Stimulated activated CD4-positive, alpha-beta T cell treated with anti-CD3 and anti-CD28 coated beads, Interleukin-4, amount 100 ng/mL, for 4 hours (primary cell): Measurements from ENCODE around the gene RUNX2.
"Not testable (repeated sequence)": the region's sequence is repeated elsewhere in the genome, so short reads cannot be mapped to it uniquely, and the experiment has no call there.

Source experiments
- DNase-seq, 2 experiments: peaks; one replicate each; pipeline ENCODE4 v3.0.0-alpha.2; 2020

Gene RUNX2

DNA sequence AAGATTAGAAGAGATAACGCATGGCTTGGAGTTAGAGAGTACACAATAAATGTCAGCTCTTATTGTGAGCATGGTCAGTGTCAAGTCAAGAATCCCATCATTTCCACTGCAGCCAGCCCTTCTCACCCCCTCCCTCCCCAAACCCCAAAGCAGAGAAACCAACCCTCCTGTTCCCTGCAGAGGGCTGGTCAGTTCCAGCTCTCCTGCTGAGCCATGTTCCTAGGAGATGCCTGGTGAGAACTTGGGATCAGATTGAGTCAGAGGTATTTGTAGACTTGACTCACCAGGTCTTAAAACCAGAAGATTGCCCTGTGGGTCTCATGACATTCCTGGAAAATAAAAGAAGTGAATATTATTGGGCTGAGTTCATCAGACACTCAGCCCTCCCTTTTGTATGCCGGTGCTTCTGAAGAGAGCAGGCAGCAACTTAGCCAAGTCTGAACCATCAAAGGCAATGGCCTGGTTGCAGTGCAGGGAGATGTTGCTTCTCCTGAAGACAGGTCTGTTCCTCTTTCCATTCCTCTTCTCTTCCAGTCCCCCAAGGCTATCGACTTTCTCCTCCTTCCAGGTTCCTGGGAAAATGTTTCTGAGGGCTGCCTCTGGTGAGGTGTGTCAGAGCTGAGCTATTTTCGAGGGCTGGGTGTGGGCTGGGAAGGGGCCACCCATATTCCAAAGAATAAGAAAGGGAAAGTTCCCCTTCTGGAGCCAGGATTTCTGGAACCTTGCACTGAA is 327.8 kb downstream of the RUNX2 start:
- DNase-seq, result no peak

DNA sequence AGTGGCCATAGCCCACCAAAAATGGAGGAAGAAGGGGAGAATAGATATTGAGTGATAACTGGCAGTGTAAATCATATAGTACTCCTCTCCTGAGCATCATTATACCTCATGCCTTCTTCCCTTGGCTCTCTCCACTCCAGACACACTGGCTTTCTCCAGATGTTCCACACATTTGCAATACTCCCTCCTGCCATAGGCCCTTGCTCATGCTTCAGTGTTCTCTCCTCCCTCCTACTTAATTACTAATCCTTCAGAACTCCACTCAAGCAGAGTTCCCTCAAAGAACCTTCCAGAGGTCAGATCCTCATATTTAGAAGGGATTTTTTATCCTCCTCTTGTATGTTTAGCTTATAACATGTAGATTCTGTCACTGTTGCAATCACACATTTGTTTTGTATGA is 329.1 kb downstream of the RUNX2 start:
- DNase-seq, result no peak

DNA sequence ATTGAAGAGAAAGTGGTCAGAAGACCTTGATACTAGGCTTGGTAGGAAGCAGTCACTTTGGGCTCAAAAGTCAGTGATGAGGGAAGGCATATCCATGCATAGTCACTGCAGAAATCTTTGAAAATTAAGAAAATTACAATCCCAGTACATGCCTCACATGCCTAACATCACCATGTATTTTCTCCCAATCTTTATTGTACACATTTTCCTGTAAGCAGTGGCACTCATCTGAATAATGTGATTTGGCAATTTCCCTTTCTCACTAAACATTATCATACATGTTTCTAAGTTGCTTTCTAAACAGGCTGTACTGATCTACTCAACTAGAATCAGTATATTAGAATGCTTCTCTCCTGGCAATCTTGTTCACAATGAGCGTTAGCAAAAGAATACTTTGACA is 330.3 kb downstream of the RUNX2 start:
- DNase-seq, result no peak

DNA sequence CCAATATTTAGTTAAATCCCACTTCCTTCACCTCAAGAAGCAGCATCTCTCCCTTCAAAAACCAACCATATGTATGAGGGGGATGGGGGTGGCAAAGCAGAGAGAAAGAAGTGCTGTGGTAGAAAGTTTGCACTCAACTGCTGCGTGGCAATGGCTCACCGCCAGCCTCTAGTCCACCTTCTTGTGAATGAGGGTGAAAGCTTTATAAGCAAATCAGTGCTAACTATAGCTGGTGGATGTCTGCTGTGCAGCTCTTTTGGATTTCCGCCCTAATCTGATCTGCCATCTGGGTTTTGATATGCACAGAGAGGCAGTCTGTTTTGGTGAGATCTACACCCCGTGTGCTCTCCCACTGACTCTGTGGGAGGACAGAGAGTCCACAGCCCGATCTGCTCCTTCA is 330.8 kb downstream of the RUNX2 start:
- DNase-seq, result no peak

DNA sequence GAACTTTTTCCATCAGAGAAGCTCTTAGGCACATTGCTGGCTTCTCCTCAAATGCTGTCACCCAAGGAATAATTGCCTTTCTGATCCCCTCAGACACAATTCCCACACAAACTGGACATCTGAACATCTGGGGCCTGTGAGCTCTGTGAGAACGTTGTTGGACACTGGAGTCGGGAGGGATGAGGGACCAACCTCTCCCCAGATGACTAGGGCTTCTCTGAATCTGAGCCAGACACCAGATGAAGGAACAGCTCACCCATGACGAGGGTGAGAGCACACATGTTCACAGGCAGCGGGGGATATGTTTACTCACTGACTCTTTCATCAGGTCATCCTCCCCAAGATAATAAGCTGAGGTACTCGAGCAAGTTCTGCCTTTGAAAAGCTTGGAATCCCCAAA is 333.5 kb downstream of the RUNX2 start:
- no peak for DNase-seq

DNA sequence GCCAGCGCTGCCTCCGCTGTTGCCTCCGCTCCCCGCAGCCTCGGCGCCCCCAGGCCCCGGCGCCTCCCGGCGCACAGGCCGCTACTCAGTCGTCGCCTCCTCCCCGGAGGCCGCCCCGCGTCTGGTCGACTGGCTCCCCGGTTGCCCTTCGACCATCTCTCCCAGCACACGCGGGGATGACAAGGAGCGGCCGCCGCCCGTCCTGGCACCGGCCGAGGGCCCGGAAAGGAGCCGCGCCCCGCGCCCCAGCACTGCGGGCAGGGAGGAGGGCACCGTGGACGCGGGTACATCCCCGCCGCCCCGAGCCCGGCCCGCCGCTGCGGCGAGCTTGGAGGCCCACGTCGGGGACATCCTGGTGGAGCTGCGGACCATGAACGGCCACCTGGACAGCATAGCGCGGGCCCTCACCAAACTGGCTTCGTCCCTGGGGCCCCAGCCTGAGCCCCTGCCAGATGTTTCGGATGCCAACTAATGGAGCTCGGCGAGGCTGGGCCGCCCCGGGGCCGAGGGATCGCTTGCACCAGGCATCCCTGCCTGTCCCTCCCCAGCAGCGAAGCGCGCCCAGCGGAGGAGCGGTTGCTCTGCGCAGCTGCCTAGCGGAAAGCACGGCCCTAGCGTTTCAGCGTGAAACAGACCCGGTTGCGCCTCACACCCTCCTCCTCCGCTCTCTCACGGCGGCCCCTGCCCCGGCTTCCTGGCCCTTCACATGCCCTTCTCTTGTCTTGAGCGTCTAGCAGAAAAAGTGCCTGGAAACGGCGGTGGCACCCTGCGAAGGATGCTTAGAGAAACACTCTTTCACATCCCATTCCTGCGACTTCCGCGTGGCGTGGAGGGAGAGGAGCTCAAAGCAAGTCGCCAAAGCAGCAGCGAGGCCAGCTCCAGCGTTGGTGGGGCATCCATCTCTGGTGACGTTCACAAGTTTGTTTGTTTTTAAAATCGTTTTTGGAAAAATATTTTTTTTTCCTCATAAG is 335.4 kb downstream of the RUNX2 start:
- DNase-seq, result peak; percentile 25 to 49

DNA sequence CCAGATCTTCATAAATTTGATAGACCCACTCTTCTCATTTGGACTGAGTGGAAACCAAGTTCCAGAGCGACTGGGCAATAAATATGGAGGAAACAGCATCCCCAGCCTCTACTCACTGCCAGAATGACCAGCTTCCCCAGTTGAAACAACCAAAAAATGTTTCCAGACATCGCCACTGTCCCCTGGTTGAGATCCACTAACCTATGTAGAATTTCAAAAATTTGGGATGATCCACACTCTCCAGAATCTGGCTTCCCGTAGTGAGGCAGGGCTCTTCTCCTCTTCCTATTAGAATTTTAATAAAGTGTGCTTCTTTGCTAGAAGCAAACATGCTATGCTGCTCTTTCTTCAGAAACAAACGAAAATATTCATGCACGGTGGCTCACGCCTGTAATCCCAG is 336.6 kb downstream of the RUNX2 start:
- no peak for DNase-seq

DNA sequence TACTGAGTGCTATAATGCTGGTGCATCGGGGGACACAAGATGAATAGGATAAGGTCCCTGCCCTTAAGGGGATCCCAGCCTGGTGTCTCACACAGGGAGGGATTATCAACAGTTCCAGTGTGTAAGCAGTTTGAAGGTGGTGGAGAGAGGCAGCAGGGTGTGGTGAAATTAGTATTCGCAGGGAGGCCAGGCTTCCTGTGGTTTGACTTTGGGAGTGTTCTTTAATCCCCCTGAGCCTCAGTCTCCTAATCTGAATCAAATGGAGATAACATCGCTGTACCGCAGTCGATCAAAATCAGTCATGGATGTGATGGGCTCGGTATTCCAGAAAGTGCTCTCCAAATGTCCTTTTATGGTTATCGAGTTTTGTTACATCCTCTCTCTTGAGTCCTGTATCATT is 337.7 kb downstream of the RUNX2 start:
- no peak for DNase-seq

DNA sequence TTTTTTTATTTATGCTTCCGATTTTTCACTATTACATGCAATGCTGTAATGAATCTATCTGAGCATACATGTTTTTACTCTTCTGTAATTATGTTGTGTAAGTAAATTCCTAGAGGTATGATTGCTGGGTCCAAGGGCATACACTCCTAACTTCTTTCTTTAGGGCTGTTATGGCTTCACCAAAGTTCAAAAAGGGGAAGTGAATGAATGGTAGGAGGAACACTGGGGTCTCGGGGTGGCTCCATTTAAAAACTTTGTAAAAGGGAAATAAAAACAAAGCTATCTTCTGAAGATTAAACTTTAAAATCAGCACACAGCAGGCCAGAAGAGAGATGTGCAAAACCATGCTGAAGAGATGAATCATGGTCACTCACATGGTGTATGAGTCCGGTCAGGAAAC is 338.7 kb downstream of the RUNX2 start:
- no peak for DNase-seq

DNA sequence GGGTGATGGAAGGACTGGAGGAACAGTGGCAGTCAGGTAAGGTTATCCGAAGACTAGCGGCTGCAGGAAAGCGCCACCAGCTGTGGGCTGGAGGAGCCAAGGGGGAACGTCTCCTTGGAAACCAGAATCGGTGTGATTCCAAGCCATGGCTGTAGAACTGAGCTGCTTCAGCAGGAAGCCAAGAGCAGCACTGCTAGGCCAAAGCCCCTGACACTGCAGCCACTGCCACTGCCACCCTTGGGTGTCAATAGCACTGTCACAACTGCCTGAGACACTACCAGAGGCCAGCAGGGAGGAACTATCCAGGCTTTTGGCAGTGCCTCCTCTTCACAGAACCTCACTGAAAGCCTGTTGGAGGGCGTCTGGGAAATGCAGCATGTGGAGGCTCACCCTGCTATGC is 339.2 kb downstream of the RUNX2 start:
- no peak for DNase-seq

DNA sequence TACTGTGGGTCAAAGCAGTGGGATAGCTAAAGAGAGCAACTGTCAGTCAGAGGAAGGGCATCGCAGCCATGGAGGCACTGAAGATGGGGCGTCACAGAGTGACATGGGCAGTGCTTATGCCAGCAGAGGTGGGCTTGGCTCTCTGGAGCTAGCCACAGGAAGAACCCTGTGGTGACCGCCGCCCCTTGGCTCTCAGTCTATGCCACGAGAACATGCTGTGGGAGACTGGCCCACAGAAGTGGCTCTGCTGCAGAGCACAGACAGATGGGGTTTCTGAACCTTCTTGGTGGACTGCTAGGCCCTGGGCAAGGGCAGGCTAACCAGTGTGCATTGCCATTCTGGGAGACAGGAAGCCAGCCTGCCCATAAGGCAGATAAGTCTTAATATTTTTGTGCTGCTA is 339.6 kb downstream of the RUNX2 start:
- DNase-seq, result no peak

DNA sequence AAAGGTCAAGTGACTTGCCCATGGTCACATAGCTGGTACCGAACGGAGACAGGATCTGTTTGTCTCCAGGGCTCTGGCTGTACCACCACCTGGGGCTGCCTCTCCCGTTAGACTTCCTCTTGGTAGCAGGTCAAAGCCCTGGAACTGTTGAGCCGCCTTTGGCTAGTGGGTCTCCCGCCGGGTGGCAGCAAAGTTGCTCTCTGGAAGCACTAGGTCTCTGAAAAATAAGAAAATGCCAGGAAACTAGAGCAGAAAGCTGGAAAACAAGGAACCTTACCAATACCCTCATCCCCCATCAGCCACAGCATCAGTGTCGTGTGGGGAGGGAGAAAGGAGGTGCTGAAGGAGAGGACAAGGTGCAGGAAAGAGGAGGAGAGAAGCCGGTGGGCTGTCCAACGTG is 340.6 kb downstream of the RUNX2 start:
- no peak for DNase-seq

DNA sequence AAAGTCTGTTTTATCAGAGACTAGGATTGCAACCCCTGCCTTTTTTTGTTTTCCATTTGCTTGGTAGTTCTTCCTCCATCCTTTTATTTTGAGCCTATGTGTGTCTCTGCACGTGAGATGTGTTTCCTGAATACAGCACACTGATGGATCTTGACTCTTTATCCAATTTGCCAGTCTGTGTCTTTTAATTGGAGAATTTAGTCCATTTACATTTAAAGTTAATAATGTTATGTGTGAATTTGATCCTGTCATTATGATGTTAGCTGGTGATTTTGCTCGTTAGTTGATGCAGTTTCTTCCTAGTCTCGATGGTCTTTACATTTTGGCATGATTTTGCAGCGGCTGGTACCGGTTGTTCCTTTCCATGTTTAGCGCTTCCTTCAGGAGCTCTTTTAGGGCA is 345.0 kb downstream of the RUNX2 start:
- DNase-seq, result not testable (repeated sequence)

DNA sequence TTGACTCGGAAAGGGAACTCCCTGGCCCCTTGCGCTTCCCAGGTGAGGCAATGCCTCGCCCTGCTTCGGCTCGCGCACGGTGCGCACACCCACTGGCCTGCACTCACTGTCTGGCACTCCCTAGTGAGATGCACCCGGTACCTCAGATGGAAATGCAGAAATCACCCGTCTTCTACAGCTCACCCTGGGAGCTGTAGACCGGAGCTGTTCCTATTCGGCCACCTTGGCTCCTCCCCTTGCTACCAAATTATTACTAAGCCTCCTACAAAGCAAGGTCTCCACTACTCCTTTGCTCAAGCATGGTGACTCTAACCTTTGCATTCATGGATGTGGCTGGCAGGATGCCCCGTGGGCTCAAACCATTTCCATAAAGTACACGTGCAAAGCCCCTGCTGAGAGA is 347.0 kb downstream of the RUNX2 start:
- DNase-seq, result not testable (repeated sequence)

DNA sequence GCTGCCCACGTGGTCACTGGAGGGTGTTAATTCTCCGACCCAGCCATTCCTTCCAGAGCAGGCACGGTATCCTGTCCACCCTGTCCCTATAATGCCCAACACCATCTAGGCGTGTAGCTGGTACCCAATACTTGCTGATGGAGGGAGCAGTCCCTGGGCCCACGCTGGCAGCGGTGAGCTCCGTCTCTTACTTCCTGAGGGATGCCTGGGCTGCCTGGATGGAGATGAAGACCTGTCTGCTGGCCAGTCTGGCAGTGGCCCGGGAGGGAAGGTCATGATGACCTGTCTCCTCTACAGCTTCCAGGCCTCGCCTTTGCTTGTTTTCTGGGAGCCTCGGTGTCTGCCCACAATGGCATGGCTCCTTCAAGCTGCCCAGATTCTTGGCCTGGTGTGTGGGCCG is 347.5 kb downstream of the RUNX2 start:
- no peak for DNase-seq

DNA sequence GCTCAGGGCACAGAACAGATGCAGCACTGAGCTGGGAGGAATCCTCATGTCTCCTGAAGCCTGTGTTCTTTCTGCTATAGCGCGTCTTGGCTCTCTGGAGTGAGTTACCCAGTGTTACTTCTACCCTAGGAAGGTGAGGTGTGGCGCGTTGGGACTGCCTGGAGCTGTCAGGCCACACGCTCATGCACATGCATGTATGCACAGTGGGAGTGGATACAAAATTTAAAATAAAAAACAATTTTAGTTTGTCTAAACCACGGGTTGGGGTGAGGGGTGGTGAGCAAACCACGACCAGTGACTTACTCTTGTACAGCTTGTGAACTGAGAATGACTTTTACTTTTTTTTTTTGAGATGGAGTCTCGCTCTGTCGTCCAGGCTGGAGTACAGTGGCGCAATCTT is 348.2 kb downstream of the RUNX2 start:
- no peak for DNase-seq

DNA sequence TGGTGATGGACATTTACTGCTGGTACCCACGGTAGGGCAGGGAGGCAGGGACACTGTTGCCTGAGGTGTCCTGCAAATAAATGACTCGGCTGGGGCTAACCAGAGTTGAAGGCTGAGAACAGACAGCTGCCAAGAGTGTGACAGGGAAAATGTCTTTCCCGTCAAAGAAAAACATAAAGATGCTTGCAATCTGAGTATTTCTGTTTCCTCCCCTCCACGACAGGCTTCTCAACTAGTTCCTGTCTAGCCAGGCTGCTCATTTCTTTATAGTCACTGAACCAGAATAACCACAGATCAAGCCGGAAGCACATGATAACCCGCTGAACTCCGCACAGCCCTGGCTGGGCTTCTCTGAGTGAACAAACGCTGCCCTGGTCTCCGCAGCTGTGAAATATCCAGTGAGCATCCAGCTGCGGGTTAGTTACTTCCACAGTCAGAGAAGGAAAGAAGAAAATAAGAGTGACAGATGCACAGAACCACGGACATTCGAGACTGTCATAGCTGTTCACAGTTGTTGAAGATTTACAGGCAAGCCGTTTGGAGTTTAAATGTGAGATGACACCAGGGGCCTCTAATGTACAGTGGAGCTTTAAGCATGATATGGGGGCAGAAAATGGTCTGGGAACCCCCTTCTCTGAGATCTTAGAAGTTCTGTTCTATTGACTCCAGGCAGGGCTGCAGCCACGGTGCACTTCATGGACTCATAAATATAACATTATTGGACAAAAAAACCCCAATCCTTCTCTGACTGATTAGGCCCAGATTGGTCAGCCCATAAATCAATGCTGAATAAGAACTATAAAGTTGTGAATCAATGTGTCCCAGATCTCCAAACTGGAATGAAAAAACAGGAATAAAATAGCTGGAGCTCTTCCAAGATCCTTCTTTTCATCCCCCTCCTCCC is 349.5 kb downstream of the RUNX2 start:
- peak in 1 of 2 experiments; percentile 23 for DNase-seq

DNA sequence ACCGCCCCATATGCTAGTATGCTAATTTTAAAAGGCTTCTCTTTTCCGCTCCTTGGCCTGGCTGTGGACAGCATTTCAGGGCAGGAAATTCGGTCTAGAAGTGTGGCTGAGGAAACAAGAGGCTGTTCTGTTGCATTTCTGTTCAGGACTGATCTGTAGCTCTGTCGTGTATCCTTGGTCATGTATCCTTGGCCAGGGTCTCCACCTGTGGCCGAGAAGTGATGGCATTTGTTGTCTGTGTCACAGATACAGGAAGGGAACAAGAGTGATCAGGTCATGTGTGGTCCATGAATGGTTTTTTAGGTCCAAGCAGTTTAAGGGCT is 350.1 kb downstream of the RUNX2 start:
- DNase-seq, result no peak

DNA sequence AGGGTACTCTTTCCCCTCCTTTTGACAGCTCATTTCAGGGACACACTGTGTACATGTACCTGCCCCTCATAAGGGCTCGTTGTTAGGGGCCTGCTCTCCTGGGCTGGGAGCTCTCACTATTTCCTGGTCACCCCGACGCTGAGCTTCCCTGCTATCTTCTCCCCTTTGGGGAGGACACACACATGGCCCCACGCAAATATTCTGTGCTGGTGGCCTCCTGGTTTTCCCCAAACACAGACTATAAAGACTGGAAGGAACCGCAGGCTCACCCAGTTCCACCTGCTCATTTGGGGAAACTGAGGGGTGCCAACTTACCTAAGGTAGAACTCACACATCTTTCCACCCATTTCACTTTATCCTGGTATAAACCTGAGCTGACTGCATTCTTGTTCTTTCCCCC is 351.0 kb downstream of the RUNX2 start:
- DNase-seq, result no peak

DNA sequence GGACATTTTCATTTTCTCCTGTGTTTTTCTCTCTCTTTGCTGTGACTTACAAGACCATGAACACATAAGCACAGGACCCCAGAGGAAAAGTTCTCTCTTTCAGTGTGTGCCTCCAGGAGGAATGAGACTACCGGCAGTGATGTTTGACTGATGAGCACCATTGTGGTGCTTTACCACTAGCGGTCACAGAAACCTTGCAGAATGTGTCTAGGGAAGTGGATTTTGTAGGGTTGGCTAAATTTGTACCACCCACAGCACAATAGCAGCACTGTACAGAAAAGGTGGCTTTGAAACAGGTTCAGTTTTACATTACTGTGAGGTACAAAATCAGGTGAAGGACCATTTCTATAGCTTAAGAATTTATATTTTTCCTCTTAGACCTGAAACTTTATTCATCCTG is 351.5 kb downstream of the RUNX2 start:
- DNase-seq, result no peak

DNA sequence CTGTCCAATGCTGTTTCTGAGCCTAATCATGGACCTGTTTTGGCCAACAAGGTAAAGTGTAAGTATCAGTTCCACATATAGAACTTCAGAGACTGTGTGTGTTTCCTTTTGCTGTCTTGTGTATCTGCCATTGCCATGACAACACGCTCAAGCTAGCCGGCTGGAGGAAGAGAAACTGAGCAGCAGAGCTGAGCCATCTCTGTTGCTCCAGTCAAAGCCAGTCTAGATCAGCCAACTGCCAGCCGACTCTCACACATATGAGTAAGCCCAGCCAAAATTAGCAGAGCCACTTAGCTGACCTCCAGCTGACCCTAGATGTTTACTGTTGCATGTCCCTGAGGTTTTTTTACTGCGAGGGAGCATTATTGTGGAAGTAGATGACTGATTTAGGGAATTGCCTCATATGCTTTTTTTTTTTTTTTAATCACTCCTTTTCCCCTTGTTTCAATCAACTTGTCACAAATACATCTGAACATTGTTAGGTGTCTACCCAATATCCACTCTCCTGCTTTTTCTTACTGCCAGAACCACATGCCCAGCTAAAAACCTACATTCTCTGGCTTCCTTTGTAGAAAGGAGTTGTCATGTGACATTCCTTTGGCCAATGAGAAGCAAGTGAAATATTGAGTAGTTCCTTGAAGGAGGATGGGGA is 353.9 kb downstream of the RUNX2 start:
- no peak for DNase-seq

DNA sequence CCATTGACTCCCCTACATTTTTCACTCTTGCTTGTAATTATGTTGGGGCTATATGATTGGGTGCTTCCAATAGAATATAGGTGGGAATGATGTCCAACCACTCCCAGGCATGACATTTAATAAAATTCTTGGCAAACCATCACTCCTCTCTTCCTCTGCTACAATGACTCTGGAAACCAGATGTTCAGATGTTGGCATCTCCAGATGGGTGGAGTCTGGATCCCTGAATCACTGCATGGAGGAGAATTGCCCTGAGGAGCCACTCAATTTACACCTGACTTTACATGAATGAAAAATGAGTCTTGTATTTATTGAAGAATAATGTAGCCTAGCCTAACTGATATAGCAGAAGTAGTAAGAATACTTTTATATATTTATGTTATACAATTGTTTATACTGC is 356.3 kb downstream of the RUNX2 start:
- DNase-seq, result no peak

DNA sequence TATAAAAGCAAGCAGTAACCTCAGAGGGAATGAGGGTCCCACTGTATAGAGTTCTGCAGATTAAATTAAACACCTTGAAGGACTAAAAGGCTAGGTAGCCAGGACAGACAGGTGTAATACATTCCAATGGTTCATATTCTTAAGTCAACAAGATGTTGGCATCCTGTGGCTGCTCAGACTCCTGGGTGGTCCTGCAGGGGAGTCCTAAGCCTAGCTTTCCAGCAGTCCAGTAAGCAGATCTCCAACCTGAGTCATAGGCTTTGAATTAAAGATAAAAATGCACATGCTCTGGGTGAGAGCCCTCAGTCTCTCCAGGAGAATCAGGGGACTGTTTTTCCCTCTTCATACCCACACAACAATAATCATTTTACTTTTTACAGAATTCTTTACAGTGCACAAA is 356.9 kb downstream of the RUNX2 start:
- DNase-seq, result no peak
